NB4 (cell line): Measurements from ENCODE around the gene ZP1.

Experiments used
- DNase-seq: peaks from one replicate; pipeline ENCODE4 v3.0.0; 2010; ENCODE audit warnings: low read depth
- H3K4me3 ChIP-seq: one replicate; pipeline ENCODE4 v1.5.1; 2011; ENCODE audit warnings: mild to moderate bottlenecking, low read depth, low read length, moderate library complexity
- CTCF ChIP-seq: IDR thresholded peaks from one replicate; pipeline ENCODE4 v1.5.1; 2012; ENCODE audit warnings: low read depth, low read length
- MAX ChIP-seq: IDR thresholded peaks from 2 replicates; pipeline ENCODE4 v1.6.1; 2011; ENCODE audit warnings: low read depth, low read length
- MYC ChIP-seq: IDR thresholded peaks from 2 replicates; pipeline ENCODE4 v1.6.1; 2011; ENCODE audit warnings: low read depth, low read length
- POLR2A ChIP-seq: IDR thresholded peaks from 2 replicates; pipeline ENCODE4 v1.6.1; 2011; ENCODE audit warnings: mild to moderate bottlenecking; ENCODE audit not compliant: insufficient read length; ENCODE audit errors: extremely low read depth

The ZP1 gene

GRCh38 chr11:60875366-60876167, 8.2 kb downstream of the ZP1 start:
- TF ChIP-seq POLR2A = no peak
- H3K4me3 ChIP-seq = no peak overlapping the region
- no peak for DNase-seq

GRCh38 chr11:60876168-60876485, 8.8 kb downstream of the ZP1 start:
- no peak overlapping the region for H3K4me3 ChIP-seq
- DNase-seq = no peak
- no peak for TF ChIP-seq POLR2A
- TF ChIP-seq MYC = no peak
- TF ChIP-seq CTCF = no peak
- TF ChIP-seq MAX = no peak

GRCh38 chr11:60878245-60879101, 11.1 kb downstream of the ZP1 start:
- no peak overlapping the region for H3K4me3 ChIP-seq
- no peak for DNase-seq
- no peak for TF ChIP-seq POLR2A
- no peak for TF ChIP-seq CTCF
- TF ChIP-seq MYC = no peak
- no peak for TF ChIP-seq MAX

- no peak for TF ChIP-seq MYC
- no peak for TF ChIP-seq CTCF
- no peak for TF ChIP-seq MAX
- no peak for TF ChIP-seq POLR2A
- no peak for DNase-seq
Observed at GRCh38 chr11:60879104-60879503, 11.8 kb downstream of the ZP1 start.

GRCh38 chr11:60879971-60880588, 12.7 kb downstream of the ZP1 start:
- DNase-seq = no peak
- H3K4me3 ChIP-seq = no peak overlapping the region
- TF ChIP-seq CTCF = no peak
- TF ChIP-seq POLR2A = no peak
- no peak for TF ChIP-seq MAX
- TF ChIP-seq MYC = no peak

More at GRCh38 chr11:60879104-60879503, 11.8 kb downstream of the ZP1 start:
- H3K4me3 ChIP-seq = no peak overlapping the region
